HG03342 (cell line): ENCODE results near the gene ST7.

ENCODE experiments used
- ATAC-seq: cut with Tn5 transposase; IDR thresholded peaks from one replicate; pipeline ENCODE4 v1.9.1; 2021; ENCODE audit warnings: mild to moderate bottlenecking, moderate library complexity; ENCODE audit not compliant: unreplicated experiment

Gene ST7

DNA sequence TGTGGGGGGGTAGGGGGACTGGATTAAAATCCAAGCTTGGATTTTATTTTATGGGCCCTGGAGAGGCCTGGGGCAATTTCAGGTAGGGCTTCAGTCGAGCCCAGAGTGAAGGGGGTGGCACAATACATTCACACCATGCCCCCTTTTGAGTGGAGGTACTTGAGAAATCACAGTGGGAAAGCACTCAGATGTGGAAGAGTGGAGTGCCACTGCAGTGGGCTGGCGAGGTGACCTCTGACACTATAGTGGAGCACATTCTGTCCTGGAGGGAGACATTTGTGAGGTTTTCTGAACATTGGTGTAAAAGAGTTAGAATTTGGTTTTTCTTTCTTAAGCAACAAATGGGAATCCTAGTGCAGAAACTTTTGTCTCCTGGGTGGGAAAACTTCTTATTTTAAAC is 226.4 kb downstream of the ST7 start:
- no peak for ATAC-seq

GRCh38 chr7:117183729-117184128 is 230.4 kb downstream of the ST7 start:
- no peak for ATAC-seq

DNA sequence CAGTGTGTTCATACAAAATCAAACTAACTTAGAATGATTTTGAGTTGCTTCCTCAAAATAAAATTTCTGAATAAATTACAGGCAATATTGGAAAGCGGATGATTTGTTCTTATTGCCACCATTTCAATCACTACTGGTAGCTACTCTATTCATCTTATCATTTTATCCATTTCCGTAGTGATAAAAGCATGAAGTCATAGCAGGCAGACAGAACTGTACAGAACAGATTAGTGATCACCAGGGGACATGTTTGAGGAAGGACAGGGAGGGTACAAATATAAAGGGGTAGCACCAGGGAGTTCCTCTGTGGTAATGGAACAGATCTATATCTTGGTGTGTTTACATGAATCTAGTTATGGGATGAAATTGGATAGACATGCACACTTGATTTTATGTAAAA is 231.1 kb downstream of the ST7 start:
- no peak for ATAC-seq

DNA sequence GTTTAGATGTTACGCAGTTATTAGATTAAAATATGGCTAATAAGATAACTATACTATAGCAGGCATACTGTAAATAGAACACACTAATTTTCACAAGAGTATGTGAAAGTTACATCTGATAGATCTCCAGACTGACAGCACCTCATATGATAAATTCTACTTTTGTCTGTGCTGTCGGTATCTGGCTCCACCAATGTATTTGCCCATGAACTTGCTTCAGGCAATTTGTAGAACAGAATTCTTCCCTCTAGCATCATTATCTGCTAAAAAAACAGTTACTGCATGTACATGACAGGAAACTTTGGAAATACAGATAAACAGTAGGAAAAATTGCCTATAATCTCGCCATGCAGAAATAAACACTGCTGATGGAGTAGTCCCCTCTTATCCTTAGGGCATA is 231.8 kb downstream of the ST7 start:
- ATAC-seq: no peak

DNA sequence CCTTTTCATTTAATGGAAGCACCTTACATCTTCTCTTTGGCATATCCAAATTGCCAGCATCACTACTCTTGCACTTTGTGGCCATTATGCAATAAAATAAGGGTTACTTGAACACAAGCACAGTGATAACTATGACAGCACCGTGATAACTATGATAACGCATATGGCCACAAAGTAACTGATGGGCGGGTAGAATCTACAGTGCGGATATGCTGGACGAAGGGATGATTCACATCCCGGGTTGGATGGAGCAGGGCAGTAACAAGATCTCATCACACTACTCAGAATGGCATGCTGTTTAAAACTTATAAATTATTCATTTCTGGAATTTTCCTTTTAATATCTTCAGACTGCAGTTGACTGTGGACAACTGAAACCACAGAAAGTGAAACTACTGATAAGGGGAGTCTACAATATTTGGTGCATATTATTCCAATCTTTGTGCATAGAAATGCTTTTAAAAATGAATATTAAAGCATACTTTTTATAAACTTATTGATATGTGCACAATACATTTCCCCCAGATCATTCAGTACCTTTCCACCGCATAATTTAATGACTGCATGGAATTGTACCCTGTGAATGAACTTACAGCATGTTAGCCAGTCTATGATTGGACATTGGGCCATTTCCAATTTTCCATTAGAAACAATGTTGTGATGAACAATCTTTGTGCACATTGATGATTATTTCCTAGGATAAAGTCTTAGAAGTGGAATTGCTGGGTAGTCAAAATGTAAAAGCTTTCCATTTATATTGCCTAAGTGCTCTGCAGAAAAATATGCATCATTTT is 233.1 kb downstream of the ST7 start:
- ATAC-seq: no peak

DNA sequence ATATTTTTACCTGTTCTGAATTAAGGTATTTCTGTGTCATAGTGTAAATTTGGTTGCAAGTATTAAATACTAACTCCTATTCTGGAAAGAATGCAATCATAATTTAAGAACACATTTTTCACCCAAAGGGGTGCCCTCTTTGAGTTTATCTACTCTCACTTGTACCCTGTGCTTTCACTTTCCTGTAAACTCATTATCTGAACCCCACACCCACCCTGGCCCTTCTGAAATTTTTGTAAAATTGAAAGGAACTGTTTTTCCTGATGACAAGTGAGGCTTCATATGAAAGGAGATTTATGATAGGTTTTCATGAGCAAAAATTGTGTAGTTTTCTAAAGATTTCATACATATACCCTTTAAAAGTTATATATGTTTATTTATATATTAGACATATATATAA is 235.1 kb downstream of the ST7 start:
- ATAC-seq: no peak

DNA sequence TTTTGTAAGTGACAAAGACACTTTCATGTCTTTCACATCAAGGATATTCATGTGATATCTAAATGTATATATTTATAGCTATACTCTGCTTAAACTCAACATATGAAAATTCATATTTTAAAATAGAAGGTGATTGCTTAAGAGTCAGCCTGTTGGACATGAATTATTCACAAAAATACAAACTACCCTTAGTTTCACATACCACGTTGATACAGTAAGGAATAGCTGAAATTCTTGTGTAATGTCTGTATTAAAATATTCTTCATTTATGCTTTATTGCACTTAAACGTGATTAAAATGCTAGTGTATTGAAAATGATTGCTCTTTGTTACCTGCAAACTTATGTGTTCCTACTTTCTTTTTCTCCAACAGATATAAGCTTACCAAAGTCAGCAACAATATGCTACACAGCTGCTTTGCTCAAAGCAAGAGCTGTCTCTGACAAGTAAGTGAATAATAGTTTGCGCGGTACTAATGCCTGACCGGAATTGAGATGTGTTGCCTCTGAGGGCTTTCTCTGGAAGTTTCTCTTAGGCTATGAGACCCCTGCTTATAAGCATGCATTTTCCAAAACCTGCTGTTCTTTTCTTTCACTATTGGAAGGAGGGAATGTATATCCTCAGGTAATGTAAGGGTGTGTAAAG is 235.8 kb downstream of the ST7 start:
- no peak for ATAC-seq

DNA sequence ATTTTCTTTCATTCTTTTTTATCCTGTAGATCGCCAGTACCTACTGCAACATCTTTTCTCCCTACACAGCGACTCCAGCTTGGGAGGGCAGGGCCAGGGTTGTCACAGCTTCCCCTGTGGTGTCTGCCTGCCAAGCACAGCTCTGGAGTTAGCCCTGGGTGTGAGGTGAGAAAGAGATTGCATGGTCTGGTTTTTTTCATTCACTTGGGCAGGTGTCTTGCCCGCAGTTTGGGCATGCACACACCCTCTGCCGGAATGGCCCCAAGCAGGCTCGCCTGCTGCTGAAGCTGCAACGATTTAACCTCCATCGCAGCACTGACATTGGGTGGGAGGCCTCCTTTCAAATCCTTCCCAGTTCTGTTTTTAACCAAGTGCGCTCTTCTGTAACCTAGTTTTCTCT is 236.8 kb downstream of the ST7 start:
- ATAC-seq: no peak

DNA sequence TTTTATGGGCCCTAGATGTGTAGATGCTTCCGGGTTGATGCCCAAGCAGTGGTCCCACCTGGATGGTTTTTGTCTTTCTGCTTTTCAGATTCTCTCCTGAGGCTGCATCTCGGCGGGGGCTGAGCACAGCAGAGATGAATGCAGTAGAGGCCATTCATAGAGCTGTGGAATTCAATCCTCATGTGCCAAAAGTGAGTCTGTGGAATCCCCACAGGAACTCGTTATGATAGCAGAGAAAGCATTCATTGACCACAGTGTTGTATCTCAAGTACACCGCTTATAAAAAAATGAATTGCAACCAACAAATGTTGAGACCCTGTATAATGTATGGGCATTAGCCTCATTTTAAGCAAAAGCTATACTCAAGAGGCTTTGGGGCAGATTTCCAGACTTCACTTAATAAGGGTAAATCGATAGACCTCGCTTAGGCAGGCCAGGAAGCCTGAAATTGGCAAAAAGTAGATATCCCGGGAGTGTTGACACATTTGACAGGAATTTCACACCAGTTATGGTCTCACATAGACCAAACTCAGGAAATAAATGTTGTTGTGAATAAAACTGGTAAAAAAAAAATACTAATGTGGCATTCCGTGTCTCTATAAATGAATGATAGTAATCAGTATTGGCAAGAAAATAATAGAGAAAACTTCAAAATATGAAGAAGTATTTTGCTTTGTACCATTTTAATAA is 237.6 kb downstream of the ST7 start:
- no peak for ATAC-seq

DNA sequence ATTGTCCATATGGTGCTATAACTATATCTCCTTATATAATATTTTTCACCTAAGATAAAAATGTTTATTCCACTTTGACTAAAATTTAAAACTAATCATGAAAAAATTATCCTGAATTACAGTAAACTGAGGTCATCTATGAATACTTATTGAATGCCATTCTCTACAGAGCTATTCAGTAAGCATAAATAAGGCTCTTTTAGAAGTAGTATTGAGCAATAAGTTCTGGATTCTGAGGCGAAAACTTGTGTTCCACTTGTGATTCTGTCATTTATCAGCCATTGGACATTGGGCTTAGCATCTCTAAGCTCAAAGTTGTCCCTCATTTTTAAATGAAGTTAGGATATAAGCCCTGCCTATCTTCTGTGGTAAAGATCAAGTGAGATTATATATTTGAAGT is 238.8 kb downstream of the ST7 start:
- ATAC-seq: no peak

GRCh38 chr7:117193564-117193963 is 240.3 kb downstream of the ST7 start:
- no peak for ATAC-seq

DNA sequence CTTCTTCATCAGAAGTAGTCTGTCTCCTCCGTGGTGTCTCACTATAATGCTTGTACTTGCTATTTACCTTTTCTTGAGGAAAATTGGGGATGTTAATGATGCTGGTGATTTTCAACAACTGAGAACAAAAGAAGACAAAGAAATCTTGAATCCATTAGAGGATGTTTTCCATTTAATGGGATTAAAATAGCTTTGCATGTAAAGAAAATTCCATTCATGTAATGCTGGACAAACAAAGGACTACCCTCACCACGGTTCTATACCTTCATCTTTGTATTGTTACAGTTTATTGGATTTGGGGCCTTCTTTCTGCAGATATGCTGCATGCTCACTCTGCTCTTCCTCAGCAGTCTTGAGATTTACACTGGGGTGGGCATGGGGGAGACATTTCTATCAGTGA is 241.1 kb downstream of the ST7 start:
- no peak for ATAC-seq

- no peak for ATAC-seq
Observed at GRCh38 chr7:117195361-117196029, 242.2 kb downstream of the ST7 start.

DNA sequence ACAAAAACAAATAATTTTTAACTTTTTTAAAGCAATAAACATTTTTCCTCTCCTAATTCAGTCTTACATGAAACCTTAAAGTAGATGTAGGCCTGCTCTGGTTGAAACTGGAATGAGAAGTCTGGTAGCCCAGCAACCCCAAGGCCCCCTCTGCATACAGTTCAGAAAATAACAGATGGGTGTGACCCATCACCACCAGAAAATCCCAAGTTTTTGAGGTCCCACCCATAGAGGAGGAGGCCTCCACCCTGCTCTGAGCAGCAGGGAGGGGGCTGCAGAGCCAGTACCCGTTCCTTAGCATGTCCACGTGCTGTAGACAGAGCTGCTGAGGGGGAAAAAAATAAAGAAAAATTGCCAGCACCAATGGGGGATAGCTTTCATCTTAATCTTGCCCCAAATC is 246.8 kb downstream of the ST7 start:
- no peak for ATAC-seq

GRCh38 chr7:117200786-117201458 is 247.6 kb downstream of the ST7 start:
- no peak for ATAC-seq

DNA sequence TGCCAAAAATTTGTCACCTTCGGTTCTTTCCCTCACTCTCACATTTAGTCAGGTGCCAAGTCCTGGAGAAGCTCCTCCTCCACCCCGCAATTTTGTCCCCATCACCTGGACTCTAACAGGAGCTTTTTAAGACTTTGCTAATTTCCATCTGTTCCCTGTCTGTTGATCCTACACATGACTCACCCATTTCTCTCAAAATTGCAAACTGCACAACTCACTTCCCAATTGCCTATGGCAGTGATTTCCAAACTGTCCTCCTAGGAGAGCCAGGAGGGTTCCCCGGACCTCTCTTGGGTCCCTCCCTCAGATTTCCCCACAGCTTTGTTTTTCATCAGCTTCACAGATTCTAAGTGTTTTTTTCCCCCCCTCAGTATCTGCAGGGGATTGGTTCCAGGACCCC is 249.2 kb downstream of the ST7 start:
- ATAC-seq: no peak

GRCh38 chr7:117203205-117203604 is 249.9 kb downstream of the ST7 start:
- ATAC-seq: no peak

DNA sequence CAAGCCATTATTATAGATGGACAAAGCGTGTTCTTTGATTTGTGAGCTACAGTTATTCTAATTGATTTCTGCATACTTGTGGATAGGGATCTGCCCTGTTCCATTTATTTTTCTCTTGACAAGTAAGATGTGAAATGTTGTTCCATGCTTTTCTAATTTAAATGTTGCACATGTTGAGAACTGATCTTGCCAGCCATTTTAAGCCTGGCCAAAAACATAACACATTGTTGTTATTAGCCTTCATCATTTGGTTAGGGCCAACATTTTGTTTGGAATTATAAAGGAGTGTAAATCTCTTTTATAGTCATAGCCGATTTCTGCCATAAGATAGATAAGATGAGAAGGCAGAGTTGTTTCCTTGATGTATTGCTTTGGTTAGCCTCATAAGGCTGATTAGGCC is 252.6 kb downstream of the ST7 start:
- ATAC-seq: no peak

DNA sequence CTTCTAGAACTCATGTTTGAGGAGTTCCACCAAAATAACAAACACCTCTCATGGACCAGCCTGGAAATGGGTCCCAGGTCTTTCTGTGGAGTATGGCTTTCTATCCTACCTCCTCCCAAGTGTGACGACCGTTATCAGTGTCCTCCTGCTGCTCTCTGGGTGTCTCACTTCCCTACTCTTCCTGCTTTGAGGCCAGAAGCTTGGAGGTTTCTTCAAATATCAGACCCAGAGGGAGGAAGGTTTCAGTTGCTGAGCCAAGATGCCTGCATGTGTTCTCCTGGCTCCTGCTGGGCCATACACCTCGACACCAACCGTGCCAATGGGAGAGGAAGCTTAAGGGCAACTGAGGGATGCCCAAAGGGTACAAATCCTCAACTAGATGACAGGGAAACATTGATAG is 255.0 kb downstream of the ST7 start:
- ATAC-seq: no peak

- no peak for ATAC-seq
Observed at GRCh38 chr7:117210397-117210796, 257.1 kb downstream of the ST7 start.

DNA sequence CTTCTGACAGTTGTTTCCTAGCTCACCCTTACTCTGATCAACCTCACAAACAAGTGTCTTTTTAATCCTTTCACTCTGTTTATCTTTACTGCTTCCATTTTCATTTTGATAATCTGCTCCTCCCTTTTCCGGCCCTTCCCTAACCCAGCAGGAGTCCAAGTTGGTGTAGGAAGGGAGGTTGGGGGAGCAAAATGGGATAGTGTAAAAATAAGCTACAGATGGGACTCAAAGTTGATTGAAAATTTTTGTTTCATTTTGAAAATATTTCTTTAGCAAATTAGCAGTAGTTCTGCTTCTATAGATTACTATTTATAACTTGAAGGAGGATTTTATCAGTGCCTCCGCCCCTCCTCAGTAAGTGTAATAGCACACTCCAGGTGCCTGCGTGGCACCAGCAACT is 257.6 kb downstream of the ST7 start:
- ATAC-seq: no peak
